GM21526 (cell line): ENCODE data around the gene RNF220.

Source experiments
- ATAC-seq: cut with Tn5 transposase; IDR thresholded peaks from one replicate; pipeline ENCODE4 v1.9.1; 2021; ENCODE audit warnings: moderate library complexity; ENCODE audit not compliant: unreplicated experiment, low FRiP score

Gene RNF220

GRCh38 chr1:44631333-44631646 lies 226.2 kb downstream of the RNF220 start:
- peak; percentile 19 for ATAC-seq

- peak; percentile 55 for ATAC-seq
Observed at GRCh38 chr1:44631647-44632539, 226.8 kb downstream of the RNF220 start.

- no peak for ATAC-seq
Observed at GRCh38 chr1:44632598-44632997, 227.5 kb downstream of the RNF220 start.

- ATAC-seq, result no peak
Observed at GRCh38 chr1:44634606-44635189, 229.6 kb downstream of the RNF220 start.

- ATAC-seq, result no peak
Observed at GRCh38 chr1:44635439-44635838, 230.4 kb downstream of the RNF220 start.

- no peak for ATAC-seq
Observed at GRCh38 chr1:44636083-44636687, 231.1 kb downstream of the RNF220 start.

- ATAC-seq, result no peak
Observed at GRCh38 chr1:44636688-44637598, 231.9 kb downstream of the RNF220 start.

- ATAC-seq, result no peak
Observed at GRCh38 chr1:44637702-44638411, 232.8 kb downstream of the RNF220 start.

- ATAC-seq, result no peak
Observed at GRCh38 chr1:44640200-44640853, 235.3 kb downstream of the RNF220 start.

GRCh38 chr1:44641126-44642102 lies 236.4 kb downstream of the RNF220 start:
- no peak for ATAC-seq

- ATAC-seq, result no peak
Observed at GRCh38 chr1:44642255-44642654, 237.2 kb downstream of the RNF220 start.

- no peak for ATAC-seq
Observed at GRCh38 chr1:44642925-44643324, 237.9 kb downstream of the RNF220 start.

GRCh38 chr1:44643721-44644334 lies 238.8 kb downstream of the RNF220 start:
- ATAC-seq, result no peak

GRCh38 chr1:44644806-44645205 lies 239.8 kb downstream of the RNF220 start:
- no peak for ATAC-seq

GRCh38 chr1:44645476-44646244 lies 240.6 kb downstream of the RNF220 start:
- ATAC-seq, result no peak

GRCh38 chr1:44646261-44647110 lies 241.4 kb downstream of the RNF220 start:
- ATAC-seq, result no peak
